Thyroid gland (tissue), 4 donors: ENCODE data around the gene NR3C1. TPM values are rescaled to one million over a fixed set of nuclear protein-coding genes. Genes with fewer than 3 reads are reported as not detected.

ENCODE experiments used
- DNase-seq, 2 donors: peaks; one replicate each; pipeline ENCODE4 v3.0.0-alpha.2; 2019
- H3K27ac ChIP-seq, 3 donors: fragments of 200-600 bp; sonication (generic); 1 replicate in 2 of 3; 2 replicates in 1 of 3; pipeline ENCODE4 v1.5.1; 2016 to 2019; ENCODE audit warnings: mild to moderate bottlenecking in 1 of 3, moderate library complexity in 1 of 3
- H3K27me3 ChIP-seq: fragments of 200-600 bp; sonication (generic); one replicate; pipeline ENCODE4 v1.5.1; 2019
- H3K36me3 ChIP-seq, 2 donors: fragments of 200-600 bp; sonication (generic); one replicate each; pipeline ENCODE4 v1.5.1; 2016 to 2019
- H3K4me1 ChIP-seq, 2 donors: fragments of 200-600 bp; sonication (generic); one replicate each; pipeline ENCODE4 v1.5.1; 2017 to 2019
- H3K4me3 ChIP-seq, 3 donors: fragments of 200-600 bp; sonication (generic); replicated peaks in 1 of 3; 1 replicate in 2 of 3; 2 replicates in 1 of 3; pipeline ENCODE4 v1.5.1; 2016; ENCODE audit warnings: mild to moderate bottlenecking in 1 of 3
- H3K9me3 ChIP-seq: fragments of 200-600 bp; sonication (generic); one replicate; pipeline ENCODE4 v1.5.1; 2017
- CTCF ChIP-seq, 6 experiments: fragments of 200-600 bp in 3 of 6; fragments of 450-650 bp in 3 of 6; sonication (generic) in 3 of 6; IDR thresholded peaks; one replicate each; pipeline ENCODE4 v1.5.1; 2016 to 2019; ENCODE audit warnings: antibody characterized with exemption in 6 of 6, mild to moderate bottlenecking in 2 of 6, inconsistent platforms in 1 of 6, moderate library complexity in 1 of 6
- POLR2A ChIP-seq, 2 donors: fragments of 450-650 bp; IDR thresholded peaks; one replicate each; pipeline ENCODE4 v1.6.1; 2017; ENCODE audit warnings: antibody characterized with exemption in 2 of 2, mild to moderate bottlenecking in 2 of 2, moderate library complexity in 1 of 2
- WGBS, 2 donors: methylation state at CpG; one replicate each; pipeline ENCODE4 v1.1.5; 2017; 5-methylcytosine and 5-hydroxymethylcytosine counted together
- intact Hi-C: fragments of 100-400 bp; cut with DNase I; formaldehyde crosslinking; loops from one replicate; pipeline ENCODE4 v1.15.1; 2023
- total RNA-seq, 4 donors: library from RNA; depleted of rRNA; stranded (reverse); fragments of >200 nt; gene quantifications; one replicate each; pipeline ENCODE4 v1.2.3, GENCODE V29; 2016

NR3C1 gene
- total RNA-seq, 4 donors from 2014 or later = 59.4 to 67.7 (median 65.3) TPM

GRCh38 chr5:143302341-143303045 is 101.0 kb downstream of the NR3C1 start:
- Histone ChIP-seq H3K27me3 (no peaks in the 10 kb centered on the region), H3K9me3 (no peaks in the 10 kb centered on the region), H3K36me3 (peaks cover 0 to 8% of the 10 kb centered on the region in 2 donors), H3K4me1 (peaks cover 0 to 3% of the 10 kb centered on the region in 2 donors), H3K27ac (no peak overlapping the region), H3K4me3 (no peak overlapping the region)
- intact Hi-C loops = no loop called here
- no peak for DNase-seq
- no peak for TF ChIP-seq CTCF (IDR thresholded peaks at IDR 0.05)
- TF ChIP-seq POLR2A (IDR thresholded peaks at IDR 0.05) = no peak

GRCh38 chr5:143297756-143298155 is 105.7 kb downstream of the NR3C1 start:
- Histone ChIP-seq H3K4me3 (no peak overlapping the region), H3K9me3 (no peaks in the 10 kb centered on the region), H3K4me1 (peaks cover 0 to 3% of the 10 kb centered on the region in 2 donors), H3K27ac (no peak overlapping the region), H3K27me3 (no peaks in the 10 kb centered on the region), H3K36me3 (peaks cover 14 to 26% of the 10 kb centered on the region in 2 donors)
- DNase-seq = no peak
- 90 to 91% methylated on average over 3 of the region's 3 CpGs for WGBS, 2 donors
- intact Hi-C loops = no loop called here
- TF ChIP-seq CTCF (IDR thresholded peaks at IDR 0.05) (no peak), POLR2A (IDR thresholded peaks at IDR 0.05) (no peak)

GRCh38 chr5:143290125-143290524 is 113.4 kb downstream of the NR3C1 start:
- no peak for TF ChIP-seq POLR2A (IDR thresholded peaks at IDR 0.05)
- TF ChIP-seq CTCF (IDR thresholded peaks at IDR 0.05) = no peak
- WGBS, 2 donors = 94 to 96% methylated on average over 2 of the region's 2 CpGs
- Histone ChIP-seq H3K27ac (no peak overlapping the region), H3K27me3 (no peaks in the 10 kb centered on the region), H3K4me3 (no peak overlapping the region), H3K36me3 (peaks cover 10 to 18% of the 10 kb centered on the region in 2 donors), H3K9me3 (no peaks in the 10 kb centered on the region), H3K4me1 (no peaks in the 10 kb centered on the region)
- intact Hi-C loops = no loop called here
- no peak for DNase-seq

- 90 to 91% methylated on average over 3 of the region's 3 CpGs for WGBS, 2 donors
- Histone ChIP-seq H3K36me3 (peaks cover 2 to 3% of the 10 kb centered on the region in 2 donors), H3K4me1 (no peaks in the 10 kb centered on the region), H3K4me3 (no peak overlapping the region), H3K27me3 (no peaks in the 10 kb centered on the region), H3K27ac (no peak overlapping the region), H3K9me3 (no peaks in the 10 kb centered on the region)
- no peak for DNase-seq
- TF ChIP-seq POLR2A (IDR thresholded peaks at IDR 0.05) = no peak
- no peak for TF ChIP-seq CTCF (IDR thresholded peaks at IDR 0.05)
- intact Hi-C loops = no loop called here
These were observed 119.0 kb downstream of the NR3C1 start for GRCh38 chr5:143284521-143284920.

GRCh38 chr5:143284002-143284401 is 119.5 kb downstream of the NR3C1 start:
- H3K9me3 ChIP-seq = no peaks in the 10 kb centered on the region
- peaks cover 3% of the 10 kb centered on the region in 2 donors for H3K36me3 ChIP-seq
- no peak overlapping the region for H3K27ac ChIP-seq
- WGBS, 2 donors = 97% methylated on average over 4 of the region's 4 CpGs
- DNase-seq = no peak
- no peak overlapping the region for H3K4me3 ChIP-seq
- H3K27me3 ChIP-seq = no peaks in the 10 kb centered on the region
- intact Hi-C loops = no loop called here
- TF ChIP-seq CTCF (IDR thresholded peaks at IDR 0.05) = no peak
- no peak for TF ChIP-seq POLR2A (IDR thresholded peaks at IDR 0.05)
- H3K4me1 ChIP-seq = no peaks in the 10 kb centered on the region
